HepG2 (cell line): ENCODE measurements around the gene SERPINA6. TPM values are rescaled to one million over a fixed set of nuclear protein-coding genes. Genes with fewer than 3 reads are reported as not detected.

ENCODE experiments used
- ADNP ChIP-seq: sonication (generic); formaldehyde crosslinking; IDR thresholded peaks from 2 replicates; pipeline ENCODE4 v1.4.0; 2020; ENCODE audit warnings: missing genetic modification reagents
- ATF7 ChIP-seq, 2 experiments: fragments of 450-650 bp in 1 of 2; sonication (generic) in 1 of 2; formaldehyde crosslinking in 1 of 2; IDR thresholded peaks; 2 replicates each; pipeline versions ENCODE4 v1.4.0 to v1.6.1; 2016 to 2020; ENCODE audit warnings: antibody characterized with exemption in 1 of 2, mild to moderate bottlenecking in 1 of 2, missing genetic modification reagents in 1 of 2
- BCL3 ChIP-seq: sonication (generic); formaldehyde crosslinking; IDR thresholded peaks from 2 replicates; pipeline ENCODE4 v1.5.1; 2020; ENCODE audit warnings: mild to moderate bottlenecking, missing genetic modification reagents, moderate library complexity
- ERF ChIP-seq: IDR thresholded peaks from 2 replicates; pipeline ENCODE4 v1.6.1; 2018; ENCODE audit warnings: missing biosample characterization, missing genetic modification reagents
- FOSL2 ChIP-seq: sonication (generic); formaldehyde crosslinking; IDR thresholded peaks from 2 replicates; pipeline ENCODE4 v1.4.0; 2020; ENCODE audit warnings: missing genetic modification reagents
- FOXA1 ChIP-seq, 2 experiments: fragments of 450-650 bp in 1 of 2; sonication (generic) in 1 of 2; formaldehyde crosslinking in 1 of 2; IDR thresholded peaks; 2 replicates each; pipeline versions ENCODE4 v1.4.0 to v1.6.1; 2016 to 2020; ENCODE audit warnings: missing genetic modification reagents in 1 of 2
- HDAC2 ChIP-seq: sonication (generic); formaldehyde crosslinking; IDR thresholded peaks from 2 replicates; pipeline ENCODE4 v1.4.0; 2020; ENCODE audit warnings: missing genetic modification reagents
- KAT2B ChIP-seq: fragments of 150-350 bp; IDR thresholded peaks from 2 replicates; pipeline ENCODE4 v1.6.1; 2014; ENCODE audit warnings: low read depth, low read length, borderline replicate concordance
- MAX ChIP-seq: IDR thresholded peaks from 2 replicates; pipeline ENCODE4 v1.6.1; 2012; ENCODE audit warnings: inconsistent platforms
- PATZ1 ChIP-seq: sonication (generic); formaldehyde crosslinking; IDR thresholded peaks from 2 replicates; pipeline ENCODE4 v1.4.0; 2020; ENCODE audit warnings: missing genetic modification reagents
- PBX2 ChIP-seq: IDR thresholded peaks from 2 replicates; pipeline ENCODE4 v1.6.1; 2016; ENCODE audit warnings: control low read depth
- POLR2A ChIP-seq, 2 experiments: IDR thresholded peaks; 2 replicates each; pipeline ENCODE4 v1.6.1; 2011; ENCODE audit warnings: low read depth in 2 of 2, low read length in 2 of 2, mild to moderate bottlenecking in 1 of 2, moderate library complexity in 1 of 2; ENCODE audit not compliant: insufficient read depth in 1 of 2
- RARA ChIP-seq: IDR thresholded peaks from 2 replicates; pipeline ENCODE4 v1.6.1; 2016; ENCODE audit warnings: missing genetic modification reagents, missing compliant biosample characterization
- RCOR2 ChIP-seq: IDR thresholded peaks from 2 replicates; pipeline ENCODE4 v1.6.1; 2016; ENCODE audit warnings: missing biosample characterization, missing genetic modification reagents
- RELA ChIP-seq: sonication (generic); formaldehyde crosslinking; IDR thresholded peaks from 2 replicates; pipeline ENCODE4 v1.4.0; 2020; ENCODE audit warnings: missing genetic modification reagents
- RXRA ChIP-seq: sonication (generic); formaldehyde crosslinking; IDR thresholded peaks from 2 replicates; pipeline ENCODE4 v1.5.1; 2020; ENCODE audit warnings: missing genetic modification reagents
- SALL1 ChIP-seq: sonication (generic); formaldehyde crosslinking; IDR thresholded peaks from 2 replicates; pipeline ENCODE4 v1.8.0; 2022; ENCODE audit warnings: mild to moderate bottlenecking, missing genetic modification reagents
- SAP130 ChIP-seq: IDR thresholded peaks from 2 replicates; pipeline ENCODE4 v1.6.1; 2016; ENCODE audit warnings: low read depth
- SKI ChIP-seq: fragments of 450-650 bp; IDR thresholded peaks from one replicate; pipeline ENCODE4 v1.6.1; 2018; ENCODE audit warnings: mild to moderate bottlenecking; ENCODE audit not compliant: partially characterized antibody
- THYN1 ChIP-seq: sonication (generic); formaldehyde crosslinking; IDR thresholded peaks from 2 replicates; pipeline ENCODE4 v1.8.1; 2023; ENCODE audit warnings: low read depth, mild to moderate bottlenecking, moderate library complexity, missing genetic modification reagents, borderline replicate concordance
- ZFAT ChIP-seq: sonication (generic); formaldehyde crosslinking; conservative IDR thresholded peaks from 2 replicates; pipeline ENCODE4 v1.8.1; 2023; ENCODE audit warnings: missing genetic modification reagents, inconsistent platforms
- ZMYM4 ChIP-seq: sonication (generic); formaldehyde crosslinking; IDR thresholded peaks from 2 replicates; pipeline ENCODE4 v1.8.1; 2023; ENCODE audit warnings: mild to moderate bottlenecking, missing genetic modification reagents
- ZNF432 ChIP-seq: sonication (generic); formaldehyde crosslinking; IDR thresholded peaks from 2 replicates; pipeline ENCODE4 v1.5.0; 2020; ENCODE audit warnings: missing genetic modification reagents, mild to moderate bottlenecking, borderline replicate concordance
- ZNF512 ChIP-seq: sonication (generic); formaldehyde crosslinking; IDR thresholded peaks from 2 replicates; pipeline ENCODE4 v1.4.0; 2020; ENCODE audit warnings: mild to moderate bottlenecking, missing genetic modification reagents
- ZNF607 ChIP-seq: sonication (generic); formaldehyde crosslinking; IDR thresholded peaks from 2 replicates; pipeline ENCODE4 v1.5.1; 2020; ENCODE audit warnings: missing genetic modification reagents, mild to moderate bottlenecking, borderline replicate concordance
- ZNF768 ChIP-seq: sonication (generic); formaldehyde crosslinking; IDR thresholded peaks from 2 replicates; pipeline ENCODE4 v1.4.0; 2020; ENCODE audit warnings: missing genetic modification reagents
- ZNF772 ChIP-seq: sonication (generic); formaldehyde crosslinking; IDR thresholded peaks from 2 replicates; pipeline ENCODE4 v1.5.0; 2020; ENCODE audit warnings: mild to moderate bottlenecking, missing genetic modification reagents
- polyA plus RNA-seq, 8 experiments: library from polyadenylated mRNA; depleted of rRNA in 3 of 8; stranded (reverse) in 7 of 8; unstranded in 1 of 8; fragments of >200 nt; fragmentation: Illumina TruSeq in 4 of 8; extraction: Trizol in 4 of 8; gene quantifications; 2 replicates each; pipeline versions ENCODE4 v1.2.1 to v1.2.3, GENCODE V29; 2011 to 2016; ENCODE audit warnings: low read depth in 4 of 8, missing spikeins in 1 of 8, mixed read lengths in 1 of 8; ENCODE audit not compliant: insufficient read depth in 1 of 8
- total RNA-seq, 5 experiments: library from RNA; depleted of rRNA; stranded (reverse); fragments of >200 nt; fragmentation: Illumina TruSeq; extraction: Trizol; gene quantifications; 2 replicates each; pipeline ENCODE4 v1.2.3, GENCODE V29; 2016; ENCODE audit warnings: low read depth in 1 of 5

The SERPINA6 gene
- total and polyA plus RNA-seq, 2 of the 13 experiments (the other 11 are each of a cell fraction or from before 2014, with no cell fraction given), result 260 to 333 TPM

GRCh38 chr14:94364037-94364436 lies 40.9 kb upstream of the SERPINA6 start (continued):
- peak; percentile 35; the same call in 1 of the 2 replicates for TF ChIP-seq PATZ1 (CRISPR knock-in tag)
- TF ChIP-seq SAP130 (CRISPR knock-in tag), result 0 out of 2 replicates have a peak, but pooled peaks have one; percentile 25
- TF ChIP-seq ZFAT (CRISPR knock-in tag), result no peak
- TF ChIP-seq ATF7 (IDR thresholded peaks at IDR 0.05), result no peak
- TF ChIP-seq ATF7 (CRISPR knock-in tag; IDR thresholded peaks at IDR 0.05), result no peak
- no peak for TF ChIP-seq PBX2
- peak; percentile 93 for TF ChIP-seq ADNP (CRISPR knock-in tag)
- TF ChIP-seq KAT2B, result no peak
- TF ChIP-seq POLR2A (IDR thresholded peaks at IDR 0.05; ENCODE audit: insufficient read depth in 1 of 2, low read depth in 2 of 2, low read length in 2 of 2), result no peak
- peak; percentile 28; the same call in 1 of the 2 replicates for TF ChIP-seq ZNF768 (CRISPR knock-in tag)
- peak; percentile 52; the same call in 1 of the 2 replicates for TF ChIP-seq SALL1 (CRISPR knock-in tag)
- no peak for TF ChIP-seq ERF (CRISPR knock-in tag)
- no peak for TF ChIP-seq SKI
- TF ChIP-seq RXRA, result peak; percentile 36; the same call in 1 of the 2 replicates
- TF ChIP-seq THYN1 (CRISPR knock-in tag), result no peak
- no peak for TF ChIP-seq ZNF772
- peak; percentile 49; the same call in 1 of the 2 replicates for TF ChIP-seq RARA (CRISPR knock-in tag)
- TF ChIP-seq FOXA1 (IDR thresholded peaks at IDR 0.05), result no peak
- no peak for TF ChIP-seq FOXA1 (CRISPR knock-in tag; IDR thresholded peaks at IDR 0.05)
- no peak for TF ChIP-seq BCL3 (CRISPR knock-in tag)
- peak; percentile 33; the same call in 1 of the 2 replicates for TF ChIP-seq MAX
- TF ChIP-seq ZNF432 (CRISPR knock-in tag), result no peak
- TF ChIP-seq ZNF512 (CRISPR knock-in tag), result no peak
- TF ChIP-seq RCOR2, result peak; percentile 64; the same call in 1 of the 2 replicates
- TF ChIP-seq ZNF607 (CRISPR knock-in tag), result no peak
- peak; percentile 43; the same call in 1 of the 2 replicates for TF ChIP-seq FOSL2 (CRISPR knock-in tag)
- TF ChIP-seq HDAC2 (CRISPR knock-in tag), result peak; percentile 38; the same call in 1 of the 2 replicates
- TF ChIP-seq ZMYM4 (CRISPR knock-in tag), result 0 out of 2 replicates have a peak, but pooled peaks have one; percentile 37
- no peak for TF ChIP-seq RELA (CRISPR knock-in tag)
